ENCODE measurements around the gene TARBP1. TPM values are rescaled to one million over a fixed set of nuclear protein-coding genes. Genes with fewer than 3 reads are reported as not detected.

TARBP1 gene
- total and polyA plus RNA-seq, 2 donors (not counting 1 experiment from before 2014, with no cell fraction given) = 35.4 to 71.5 TPM

- peak overlapping the region; percentile 37 to 83 (median 52) for H3K4me3 ChIP-seq (ENCODE audit: control extremely low read depth in 1 of 5, extremely low read depth in 1 of 5, insufficient read depth in 1 of 5, low read depth in 2 of 5, low read length in 4 of 5)
- H3K4me1 ChIP-seq (ENCODE audit: control insufficient read depth in 2 of 2, insufficient read depth in 2 of 2, low read length in 2 of 2) = peaks cover 18 to 20% of the 10 kb centered on the region in 2 donors
- 0% methylated on average over 3 of the region's 8 CpGs for WGBS (ENCODE audit: insufficient coverage)
- Mint-ChIP-seq H3K4me3 (peak overlapping the region; percentile 99), H3K27me3 (no peaks in the 10 kb centered on the region), H3K4me1 (peaks cover 36% of the 10 kb centered on the region), H3K27ac (peak overlapping the region; percentile 94), H3K9me3 (ENCODE audit: insufficient read depth) (no peaks in the 10 kb centered on the region)
- peak overlapping the region; percentile 66 to 80 for H3K27ac ChIP-seq (ENCODE audit: low read length in 2 of 2)
- H3K79me2 ChIP-seq (ENCODE audit: control insufficient read depth, insufficient read depth, low read length) = no peaks in the 10 kb centered on the region
- ATAC-seq (ENCODE audit: low read depth) (peak; percentile 72), DNase-seq (peak; percentile 67)
- intact Hi-C loops (cut with micrococcal nuclease) = loop anchor here (2.0 kb wide), 2 partner anchors 26 to 78 kb away; partner anchors contain the start of gene COA6
- H2AFZ ChIP-seq (ENCODE audit: insufficient read depth, low read depth, low read length, poor library complexity, severe bottlenecking) = peak overlapping the region; percentile 81
- CTCF ChIA-PET = interaction anchor here (1.5 kb wide), 1 partner anchor 26 kb away, joined by 6 read pairs; the partner anchor contains the start of gene COA6
- H3K36me3 ChIP-seq (replicated peaks in 1 of 2; ENCODE audit: control extremely low read depth in 1 of 2, control insufficient read depth in 1 of 2, extremely low read depth in 1 of 2, insufficient read depth in 2 of 2, low read length in 1 of 2) = no peaks in the 10 kb centered on the region
- H4K20me1 ChIP-seq (ENCODE audit: control insufficient read depth, insufficient read depth, low read length, poor library complexity, severe bottlenecking) = no peaks in the 10 kb centered on the region
- H3K4me2 ChIP-seq (replicated peaks; ENCODE audit: low read depth, low read length, poor library complexity, severe bottlenecking) = peak overlapping the region; percentile 75
- no peak for TF ChIP-seq CTCF (IDR thresholded peaks at IDR 0.05)
- H3K9ac ChIP-seq (ENCODE audit: low read length) = peak overlapping the region; percentile 71
- H3K9me3 ChIP-seq (ENCODE audit: control extremely low read depth in 1 of 3, control insufficient read depth in 2 of 3, insufficient read depth in 1 of 3, low read length in 2 of 3) = no peaks in the 10 kb centered on the region
- no peaks in the 10 kb centered on the region for H3K27me3 ChIP-seq (replicated peaks in 1 of 4; ENCODE audit: control extremely low read depth in 1 of 4, control insufficient read depth in 3 of 4, insufficient read depth in 4 of 4, low read length in 3 of 4)
- POLR2A ChIA-PET = interaction anchor here (1.5 kb wide), 1 partner anchor 25 kb away, joined by 6 read pairs; the partner anchor contains the start of gene COA6
Observed at GRCh38 chr1:234398849-234399381, 80.1 kb downstream of the TARBP1 start.

GRCh38 chr1:234397732-234398131, 81.2 kb downstream of the TARBP1 start:
- CTCF ChIA-PET = interaction anchor here (1.5 kb wide), 1 partner anchor 24 kb away, joined by 6 read pairs; the partner anchor contains the start of gene COA6
- Mint-ChIP-seq H3K27ac (no peak overlapping the region), H3K27me3 (no peaks in the 10 kb centered on the region), H3K9me3 (ENCODE audit: insufficient read depth) (no peaks in the 10 kb centered on the region), H3K4me1 (peaks cover 34% of the 10 kb centered on the region), H3K4me3 (no peak overlapping the region)
- H3K9ac ChIP-seq (ENCODE audit: low read length) = no peak overlapping the region
- no peaks in the 10 kb centered on the region for H3K79me2 ChIP-seq (ENCODE audit: control insufficient read depth, insufficient read depth, low read length)
- H3K27me3 ChIP-seq (replicated peaks in 1 of 4; ENCODE audit: control extremely low read depth in 1 of 4, control insufficient read depth in 3 of 4, insufficient read depth in 4 of 4, low read length in 3 of 4) = no peaks in the 10 kb centered on the region
- ATAC-seq (ENCODE audit: low read depth) = no peak
- no peak overlapping the region for H3K27ac ChIP-seq (ENCODE audit: low read length in 2 of 2)
- intact Hi-C loops (cut with micrococcal nuclease) = loop anchor here (2.0 kb wide), 2 partner anchors 25 to 79 kb away; partner anchors contain the start of gene COA6
- 100% methylated on average over 2 of the region's 5 CpGs for WGBS (ENCODE audit: insufficient coverage)
- peaks cover 0 to 3% of the 10 kb centered on the region in 2 experiments for H3K36me3 ChIP-seq (replicated peaks in 1 of 2; ENCODE audit: control extremely low read depth in 1 of 2, control insufficient read depth in 1 of 2, extremely low read depth in 1 of 2, insufficient read depth in 2 of 2, low read length in 1 of 2)
- H3K9me3 ChIP-seq (ENCODE audit: control extremely low read depth in 1 of 3, control insufficient read depth in 2 of 3, insufficient read depth in 1 of 3, low read length in 2 of 3) = no peaks in the 10 kb centered on the region
- peaks cover 18 to 20% of the 10 kb centered on the region in 2 donors for H3K4me1 ChIP-seq (ENCODE audit: control insufficient read depth in 2 of 2, insufficient read depth in 2 of 2, low read length in 2 of 2)
- DNase-seq = no peak
- no peak overlapping the region for H2AFZ ChIP-seq (ENCODE audit: insufficient read depth, low read depth, low read length, poor library complexity, severe bottlenecking)
- no peak overlapping the region for H3K4me3 ChIP-seq (ENCODE audit: control extremely low read depth in 1 of 5, extremely low read depth in 1 of 5, insufficient read depth in 1 of 5, low read depth in 2 of 5, low read length in 4 of 5)
- H4K20me1 ChIP-seq (ENCODE audit: control insufficient read depth, insufficient read depth, low read length, poor library complexity, severe bottlenecking) = no peaks in the 10 kb centered on the region
- H3K4me2 ChIP-seq (replicated peaks; ENCODE audit: low read depth, low read length, poor library complexity, severe bottlenecking) = no peak overlapping the region
- POLR2A ChIA-PET = interaction anchor here (1.5 kb wide), 1 partner anchor 24 kb away, joined by 6 read pairs; the partner anchor contains the start of gene COA6
- TF ChIP-seq EZH2 (IDR thresholded peaks at IDR 0.05; ENCODE audit: borderline replicate concordance, insufficient read depth, low read depth, low read length, poor library complexity, severe bottlenecking) (no peak), CTCF (IDR thresholded peaks at IDR 0.05) (no peak)
